Measurements from ENCODE around the gene SGMS1.

- TF ChIP-seq, protein P1, sequence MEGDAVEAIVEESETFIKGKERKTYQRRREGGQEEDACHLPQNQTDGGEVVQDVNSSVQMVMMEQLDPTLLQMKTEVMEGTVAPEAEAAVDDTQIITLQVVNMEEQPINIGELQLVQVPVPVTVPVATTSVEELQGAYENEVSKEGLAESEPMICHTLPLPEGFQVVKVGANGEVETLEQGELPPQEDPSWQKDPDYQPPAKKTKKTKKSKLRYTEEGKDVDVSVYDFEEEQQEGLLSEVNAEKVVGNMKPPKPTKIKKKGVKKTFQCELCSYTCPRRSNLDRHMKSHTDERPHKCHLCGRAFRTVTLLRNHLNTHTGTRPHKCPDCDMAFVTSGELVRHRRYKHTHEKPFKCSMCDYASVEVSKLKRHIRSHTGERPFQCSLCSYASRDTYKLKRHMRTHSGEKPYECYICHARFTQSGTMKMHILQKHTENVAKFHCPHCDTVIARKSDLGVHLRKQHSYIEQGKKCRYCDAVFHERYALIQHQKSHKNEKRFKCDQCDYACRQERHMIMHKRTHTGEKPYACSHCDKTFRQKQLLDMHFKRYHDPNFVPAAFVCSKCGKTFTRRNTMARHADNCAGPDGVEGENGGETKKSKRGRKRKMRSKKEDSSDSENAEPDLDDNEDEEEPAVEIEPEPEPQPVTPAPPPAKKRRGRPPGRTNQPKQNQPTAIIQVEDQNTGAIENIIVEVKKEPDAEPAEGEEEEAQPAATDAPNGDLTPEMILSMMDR (IDR thresholded peaks at IDR 0.05; ENCODE audit: low read depth, low read length, poor library complexity, severe bottlenecking): no peak
- no peak for TF ChIP-seq EZH2phosphoT487 (IDR thresholded peaks at IDR 0.05; ENCODE audit: borderline replicate concordance, low read length)
Measured at GRCh38 chr10:50613150-50613549, 10.6 kb downstream of the SGMS1 start.

All from DOHH2 (cell line).